SK-N-DZ (cell line): ENCODE data around the gene DGKQ.

Experiments
- DNase-seq: peaks from one replicate; pipeline ENCODE4 v3.0.0-alpha.2; 2015; ENCODE audit warnings: low spot score

DGKQ gene

GRCh38 chr4:995311-996026 is 22.1 kb upstream of the DGKQ start:
- no peak for DNase-seq

DNA sequence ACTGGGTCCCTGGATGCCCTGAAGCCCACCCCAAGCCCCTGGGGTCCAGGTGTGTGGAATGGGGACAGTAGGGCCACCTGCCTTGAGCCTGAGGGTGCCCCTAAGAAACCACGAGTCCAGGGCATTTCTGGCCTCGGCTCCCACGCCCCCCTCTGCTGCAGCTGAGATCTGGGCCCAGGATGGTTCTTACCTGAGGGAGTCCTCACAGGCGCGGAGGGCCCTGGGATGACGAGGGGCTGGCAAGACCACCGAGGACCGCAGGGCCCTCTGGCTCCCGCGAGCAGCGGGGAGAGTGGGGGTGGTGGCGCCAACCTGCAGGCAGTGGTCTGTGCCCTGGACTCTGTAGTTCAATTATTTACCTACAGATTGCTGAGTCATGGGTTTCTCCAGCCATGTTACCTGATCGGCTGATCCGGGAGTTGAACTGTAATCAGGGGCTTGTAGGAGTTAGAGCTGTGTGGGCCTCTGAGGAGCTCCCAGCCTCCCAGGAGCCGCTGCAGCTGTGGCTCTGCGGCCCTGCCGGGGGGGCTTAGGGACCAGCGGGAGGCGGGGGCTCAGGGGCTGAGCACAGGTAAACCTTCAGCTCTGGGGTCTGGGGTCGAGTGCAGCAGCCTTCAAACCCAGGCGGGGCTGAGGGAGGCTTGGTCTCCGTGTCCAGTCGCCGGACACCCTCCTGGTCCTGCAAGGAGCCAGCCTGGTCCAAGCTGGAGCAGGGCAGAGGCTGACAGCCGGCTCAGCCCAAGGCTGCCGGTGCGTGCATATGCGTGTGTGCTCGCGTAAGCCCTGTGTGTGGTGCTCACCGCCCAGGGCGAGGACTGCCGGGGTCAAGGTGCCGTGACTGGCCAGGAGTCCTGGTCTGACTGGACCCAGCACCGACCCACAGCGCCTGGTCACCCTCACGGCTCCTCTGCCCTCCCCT is 20.0 kb upstream of the DGKQ start, which contains the start of gene SLC26A1:
Gene SLC26A1 (minus strand): TSS at position 294 of the 919 bp plus-strand sequence. CDS start 1,701 bp downstream, outside the sequence.
- no peak for DNase-seq

GRCh38 chr4:992297-993110 is 19.1 kb upstream of the DGKQ start:
- DNase-seq, result no peak

GRCh38 chr4:991451-992296 is 18.3 kb upstream of the DGKQ start:
- no peak for DNase-seq

DNA sequence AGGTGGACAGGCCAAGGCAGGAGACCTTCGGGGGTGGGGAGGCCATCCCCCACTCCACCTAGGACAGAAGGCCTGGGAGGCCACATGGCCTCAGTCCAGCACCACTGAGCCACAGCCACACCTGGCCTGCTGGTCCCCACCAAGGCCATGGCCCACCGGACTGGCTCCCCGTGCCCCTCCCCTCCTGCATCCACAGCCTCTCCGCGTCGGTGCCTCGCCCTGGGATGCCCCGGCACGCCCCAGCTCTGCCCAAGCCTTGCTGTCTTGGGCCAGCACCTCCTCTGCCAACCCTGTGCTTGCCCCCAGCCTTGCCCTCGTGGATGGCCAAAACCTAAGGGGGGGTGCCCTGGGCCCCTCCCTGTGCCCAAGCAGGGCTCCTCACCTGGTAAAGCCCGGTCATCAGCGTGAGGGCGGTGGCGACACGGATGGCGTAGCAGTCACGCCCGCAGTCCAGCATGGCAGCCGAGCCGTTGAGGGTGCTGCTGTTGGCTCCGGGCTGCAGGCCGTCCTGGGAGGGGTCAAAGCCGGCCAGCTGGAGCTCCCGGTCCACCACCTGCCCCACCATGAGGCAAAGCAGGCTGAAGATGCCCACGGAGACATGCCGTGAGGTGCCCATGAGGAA is 17.5 kb upstream of the DGKQ start:
- no peak for DNase-seq

GRCh38 chr4:989722-990471 is 16.5 kb upstream of the DGKQ start:
- DNase-seq, result no peak

- no peak for DNase-seq
Observed at GRCh38 chr4:988726-989721, 15.7 kb upstream of the DGKQ start.

GRCh38 chr4:987624-988513 is 14.5 kb upstream of the DGKQ start:
- DNase-seq, result no peak

- DNase-seq, result peak; percentile 48
Observed at GRCh38 chr4:986879-987623, 13.7 kb upstream of the DGKQ start, which contains the start of gene IDUA. IDUA (plus strand) TSS chr4:987044; CDS start chr4:987085, 41 bp downstream.

GRCh38 chr4:986428-986878 is 13.1 kb upstream of the DGKQ start:
- no peak for DNase-seq

- DNase-seq, result no peak
Observed at GRCh38 chr4:985123-985830, 11.9 kb upstream of the DGKQ start.

GRCh38 chr4:984336-985054 is 11.1 kb upstream of the DGKQ start:
- no peak for DNase-seq

GRCh38 chr4:982814-983213 is 9.4 kb upstream of the DGKQ start:
- DNase-seq, result no peak

DNA sequence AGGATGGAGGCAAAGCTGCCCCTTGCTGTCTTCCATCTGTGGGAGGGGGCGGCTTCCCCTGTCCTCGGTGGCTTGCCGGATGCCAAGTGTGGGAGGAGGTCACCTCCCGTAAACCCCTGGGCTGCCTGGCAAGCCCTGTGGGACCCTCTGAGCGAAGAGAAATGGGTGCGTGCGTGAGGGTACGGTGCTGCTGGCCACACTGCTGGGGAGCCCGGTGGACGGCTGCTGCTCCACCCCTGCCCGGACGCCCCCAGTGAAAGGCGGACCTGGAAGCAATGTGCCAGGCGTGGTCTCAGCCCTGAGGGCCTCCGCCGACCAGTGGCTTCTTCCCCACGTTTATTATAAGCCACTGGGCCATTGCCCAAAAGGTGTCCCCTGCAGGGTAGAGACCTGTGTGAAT is 8.9 kb upstream of the DGKQ start:
- DNase-seq, result no peak
